HG03342 (cell line): ENCODE results near the gene TTC31.

Experiments used
- ATAC-seq: cut with Tn5 transposase; IDR thresholded peaks from one replicate; pipeline ENCODE4 v1.9.1; 2021; ENCODE audit warnings: mild to moderate bottlenecking, moderate library complexity; ENCODE audit not compliant: unreplicated experiment

Gene TTC31

DNA sequence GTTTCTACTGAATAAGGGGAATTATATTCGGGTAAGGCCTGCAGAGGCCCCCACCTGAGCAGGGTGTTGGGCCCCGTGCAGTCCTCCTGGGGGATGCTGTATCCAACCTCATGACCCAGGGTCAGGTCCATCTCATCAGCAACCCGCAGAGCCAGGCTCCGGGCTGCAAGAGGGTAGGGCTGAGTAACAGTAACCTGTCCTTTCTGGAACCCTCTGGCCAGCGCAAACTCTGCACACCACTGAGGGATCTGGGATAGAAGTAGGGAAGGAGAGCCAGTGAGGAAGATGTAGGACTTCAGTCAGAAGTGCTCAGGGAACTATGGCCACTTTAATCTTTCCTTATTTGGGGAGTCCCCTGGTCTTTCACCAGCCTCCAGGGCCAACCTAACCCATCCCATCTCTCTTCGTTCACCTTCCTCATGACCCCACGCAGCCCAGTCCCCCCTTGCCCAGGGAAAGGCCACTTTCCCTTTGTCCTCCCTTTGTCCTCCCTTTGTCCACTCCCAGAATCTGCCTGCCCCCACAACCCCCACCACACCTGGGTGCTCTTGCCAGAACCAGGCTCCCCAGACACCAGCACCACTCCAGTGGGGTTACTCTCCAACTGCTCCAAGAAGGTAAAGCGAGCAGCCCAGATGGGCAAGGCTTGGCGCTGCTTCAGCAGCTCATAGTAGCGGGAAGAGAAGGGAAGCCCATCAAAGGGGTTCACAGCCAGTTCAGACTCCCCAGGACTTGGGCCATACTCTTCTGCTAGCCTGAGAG lies 42.3 kb downstream of the TTC31 start:
- no peak for ATAC-seq

DNA sequence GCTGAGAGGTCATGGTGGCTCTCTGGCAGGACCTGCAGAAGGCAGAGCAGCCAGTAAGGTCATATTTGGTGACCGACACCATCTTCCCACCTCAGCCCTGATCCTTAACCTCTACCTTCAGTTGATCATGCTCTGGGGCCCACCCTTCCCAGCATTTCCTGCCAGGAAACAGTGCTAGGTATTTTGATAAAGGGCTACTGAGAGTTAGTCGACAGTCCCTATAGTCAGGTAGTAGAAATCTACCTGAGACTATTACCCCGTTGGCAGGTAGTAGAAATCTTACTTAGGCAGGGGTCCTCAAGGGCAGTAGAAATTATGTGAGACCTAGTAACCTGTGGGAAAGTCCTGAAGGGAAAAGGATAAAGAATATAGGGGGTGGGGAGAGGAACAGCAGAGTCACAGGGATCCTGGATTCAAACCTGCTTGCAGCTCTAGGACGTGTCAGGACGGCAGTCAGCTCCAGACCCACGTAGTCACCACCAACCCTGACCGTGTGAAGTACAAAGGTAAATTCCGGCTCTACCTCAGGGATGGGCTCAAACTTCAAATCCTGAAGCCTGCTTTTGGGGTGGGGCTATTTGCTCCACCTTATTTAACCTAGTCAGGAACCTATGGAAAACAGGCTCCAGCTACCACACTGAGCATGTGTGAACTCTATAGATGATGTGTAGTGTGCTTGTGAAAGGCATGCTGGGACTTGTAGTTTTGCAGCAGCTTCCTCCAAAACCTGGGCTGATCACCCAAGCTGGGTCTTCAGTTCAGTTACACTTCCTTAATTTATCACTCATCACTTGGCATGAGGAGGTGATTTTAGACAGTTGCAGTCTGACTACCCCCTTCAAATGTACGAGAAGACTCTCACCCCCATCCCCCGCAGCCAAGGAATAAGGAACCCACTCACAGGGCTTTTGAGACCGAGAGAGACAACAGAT lies 43.1 kb downstream of the TTC31 start, which contains the start of gene DQX1:
Gene DQX1 (minus strand): TSS at position 515 of the 932 bp plus-strand sequence. CDS start 502 bp downstream, at position 13.
- peak; percentile 20 for ATAC-seq

DNA sequence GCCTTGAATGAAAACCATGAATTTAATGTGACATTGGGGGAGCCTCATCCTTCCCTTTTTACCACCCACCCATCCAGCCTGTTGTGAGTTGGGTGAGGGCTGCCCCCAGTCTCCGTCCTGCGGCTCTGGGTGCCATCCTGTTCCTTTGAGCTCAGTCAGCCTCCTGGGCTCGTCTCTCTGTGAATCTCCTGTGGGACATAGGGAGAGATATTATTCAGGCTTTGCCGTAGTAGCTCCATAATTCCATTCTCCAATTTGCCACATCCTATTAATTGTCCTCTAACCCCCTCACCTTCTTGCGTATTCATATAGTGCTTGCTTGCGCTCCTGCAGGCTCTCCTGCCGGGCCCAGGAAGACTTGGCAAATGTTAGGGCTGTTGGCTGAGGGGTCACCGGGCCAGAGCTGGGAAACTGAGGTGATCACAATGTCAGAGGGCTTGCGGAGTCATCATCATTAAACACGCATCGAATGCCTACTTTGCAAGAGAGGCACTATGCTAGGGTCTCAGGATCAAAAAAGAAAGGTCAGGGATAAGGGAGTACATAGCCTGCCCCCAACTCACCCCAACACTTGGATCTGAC lies 43.9 kb downstream of the TTC31 start:
- no peak for ATAC-seq

GRCh38 chr2:74527741-74528140 lies 44.9 kb downstream of the TTC31 start:
- no peak for ATAC-seq

DNA sequence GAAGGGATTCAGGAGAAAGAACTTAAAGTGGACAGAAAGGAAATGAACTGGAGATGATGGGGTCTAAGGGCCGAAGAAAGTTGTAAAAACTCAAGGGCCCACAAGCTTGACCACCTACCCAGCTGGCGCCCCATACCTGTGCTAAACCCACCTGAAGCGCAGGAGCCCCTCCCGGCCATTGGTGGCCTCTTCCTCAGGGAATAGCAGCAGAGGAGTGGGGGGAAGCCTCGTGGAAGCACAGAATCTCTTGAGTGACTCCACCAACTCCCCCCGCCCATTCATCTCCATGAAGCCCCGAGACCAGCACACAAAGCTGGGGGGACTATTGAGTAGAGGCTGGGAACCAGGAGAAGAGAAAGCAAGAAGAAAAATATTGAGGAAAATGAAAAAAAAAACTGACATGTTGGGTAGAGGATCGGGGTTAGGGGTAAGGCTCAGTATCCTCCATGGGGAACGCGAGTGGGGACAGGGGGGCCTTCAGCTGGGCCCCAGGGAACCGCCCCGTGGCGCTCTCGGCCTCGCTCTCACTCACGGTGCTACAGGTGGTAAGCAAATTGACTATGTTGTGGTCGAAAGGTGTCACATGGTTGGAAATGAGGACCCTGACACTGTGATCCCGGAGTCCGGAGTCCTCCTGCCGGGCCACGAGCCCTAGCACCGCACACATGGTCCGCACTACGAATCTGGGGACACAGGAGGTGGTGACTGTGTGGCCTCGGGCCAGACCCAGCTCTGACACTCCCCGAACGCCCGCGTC lies 45.9 kb downstream of the TTC31 start:
- peak; percentile 12 for ATAC-seq

- ATAC-seq: peak; percentile 77
Observed at GRCh38 chr2:74529357-74530238, 46.7 kb downstream of the TTC31 start, which contains the start of the genes AUP1 and HTRA2. Gene AUP1, minus strand, starts transcription at chr2:74529706. Its CDS starts 77 bp downstream, at chr2:74529629. Gene HTRA2, plus strand, starts transcription at chr2:74529933. Its CDS starts 74 bp downstream, at chr2:74530007.

DNA sequence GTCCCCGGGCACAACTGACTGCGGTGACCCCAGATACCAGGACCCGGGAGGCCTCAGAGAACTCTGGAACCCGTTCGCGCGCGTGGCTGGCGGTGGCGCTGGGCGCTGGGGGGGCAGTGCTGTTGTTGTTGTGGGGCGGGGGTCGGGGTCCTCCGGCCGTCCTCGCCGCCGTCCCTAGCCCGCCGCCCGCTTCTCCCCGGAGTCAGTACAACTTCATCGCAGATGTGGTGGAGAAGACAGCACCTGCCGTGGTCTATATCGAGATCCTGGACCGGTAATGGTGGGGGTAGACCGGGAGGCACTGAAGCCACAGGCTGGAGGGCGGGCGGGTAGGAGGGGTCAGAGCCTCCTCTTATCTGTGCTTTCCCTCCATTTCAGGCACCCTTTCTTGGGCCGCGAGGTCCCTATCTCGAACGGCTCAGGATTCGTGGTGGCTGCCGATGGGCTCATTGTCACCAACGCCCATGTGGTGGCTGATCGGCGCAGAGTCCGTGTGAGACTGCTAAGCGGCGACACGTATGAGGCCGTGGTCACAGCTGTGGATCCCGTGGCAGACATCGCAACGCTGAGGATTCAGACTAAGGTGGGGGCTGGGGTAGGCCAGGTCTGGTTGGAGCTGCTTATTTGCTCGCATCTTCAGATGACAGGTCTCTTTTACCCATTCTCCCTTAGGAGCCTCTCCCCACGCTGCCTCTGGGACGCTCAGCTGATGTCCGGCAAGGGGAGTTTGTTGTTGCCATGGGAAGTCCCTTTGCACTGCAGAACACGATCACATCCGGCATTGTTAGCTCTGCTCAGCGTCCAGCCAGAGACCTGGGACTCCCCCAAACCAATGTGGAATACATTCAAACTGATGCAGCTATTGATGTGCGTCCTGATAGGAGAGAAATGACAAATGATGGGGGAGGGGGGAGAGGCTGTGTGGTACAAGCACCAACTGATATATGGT lies 47.6 kb downstream of the TTC31 start:
- ATAC-seq: peak; percentile 30

DNA sequence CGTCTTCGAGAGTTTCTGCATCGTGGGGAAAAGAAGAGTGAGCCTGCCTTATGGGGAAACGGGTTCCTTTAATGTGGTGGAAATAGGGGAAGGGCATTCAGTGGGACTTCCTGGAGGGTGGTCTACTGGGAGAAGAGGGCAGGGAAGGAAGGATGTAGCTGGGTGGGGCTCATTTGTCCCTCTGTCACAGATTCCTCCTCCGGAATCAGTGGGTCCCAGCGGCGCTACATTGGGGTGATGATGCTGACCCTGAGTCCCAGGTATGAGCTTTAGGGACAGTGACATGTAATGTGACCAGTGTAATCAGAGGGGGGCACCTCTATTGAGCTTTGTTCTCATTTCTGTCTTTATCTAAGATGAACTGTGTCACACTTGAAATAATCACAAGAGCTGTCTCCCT lies 48.8 kb downstream of the TTC31 start:
- ATAC-seq: no peak

DNA sequence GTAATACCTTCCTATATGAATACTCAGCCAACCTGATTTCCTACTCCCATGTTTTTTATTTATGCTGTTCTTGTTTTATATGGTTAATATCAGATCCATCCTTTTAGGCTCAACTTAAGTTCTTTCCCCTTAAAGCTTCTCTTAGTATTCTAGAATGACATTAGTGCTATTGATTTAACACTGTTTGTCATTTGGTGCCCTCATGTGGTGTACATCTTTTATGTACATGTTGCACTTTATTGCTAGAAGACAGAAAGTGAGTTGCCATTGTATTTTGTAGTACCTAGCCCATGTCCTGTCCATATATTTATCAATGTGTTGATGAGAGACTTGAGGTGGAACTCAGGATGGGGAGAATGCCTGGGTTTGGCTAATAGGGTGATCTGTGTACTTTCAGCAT lies 49.3 kb downstream of the TTC31 start:
- ATAC-seq: no peak

DNA sequence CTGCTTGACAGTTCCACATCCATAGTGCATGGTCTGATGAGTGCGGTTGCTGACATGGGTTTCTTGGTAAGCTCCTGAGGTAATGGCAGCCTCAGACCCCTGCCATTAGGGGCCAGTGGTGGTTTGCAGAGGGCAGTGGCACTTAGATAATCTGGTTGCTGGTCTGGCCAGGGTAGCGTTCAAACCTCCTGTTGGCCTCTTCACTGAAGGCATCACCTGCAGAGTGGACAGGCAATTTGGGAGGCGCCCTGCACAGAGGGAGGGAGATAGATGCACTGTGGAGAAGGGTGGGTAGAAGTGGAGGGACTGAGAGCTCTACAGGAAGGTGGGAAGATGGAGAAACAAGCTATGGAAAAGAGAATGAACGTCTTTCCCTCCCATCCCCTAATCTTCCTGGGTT lies 50.6 kb downstream of the TTC31 start:
- no peak for ATAC-seq

- no peak for ATAC-seq
Observed at GRCh38 chr2:74534411-74534810, 51.5 kb downstream of the TTC31 start.

GRCh38 chr2:74535440-74535965 lies 52.6 kb downstream of the TTC31 start:
- ATAC-seq: no peak

GRCh38 chr2:74536166-74536950 lies 53.5 kb downstream of the TTC31 start:
- no peak for ATAC-seq

- no peak for ATAC-seq
Observed at GRCh38 chr2:74537140-74537539, 54.3 kb downstream of the TTC31 start.

- no peak for ATAC-seq
Observed at GRCh38 chr2:74538881-74539339, 56.0 kb downstream of the TTC31 start.

GRCh38 chr2:74540291-74540690 lies 57.4 kb downstream of the TTC31 start:
- no peak for ATAC-seq

DNA sequence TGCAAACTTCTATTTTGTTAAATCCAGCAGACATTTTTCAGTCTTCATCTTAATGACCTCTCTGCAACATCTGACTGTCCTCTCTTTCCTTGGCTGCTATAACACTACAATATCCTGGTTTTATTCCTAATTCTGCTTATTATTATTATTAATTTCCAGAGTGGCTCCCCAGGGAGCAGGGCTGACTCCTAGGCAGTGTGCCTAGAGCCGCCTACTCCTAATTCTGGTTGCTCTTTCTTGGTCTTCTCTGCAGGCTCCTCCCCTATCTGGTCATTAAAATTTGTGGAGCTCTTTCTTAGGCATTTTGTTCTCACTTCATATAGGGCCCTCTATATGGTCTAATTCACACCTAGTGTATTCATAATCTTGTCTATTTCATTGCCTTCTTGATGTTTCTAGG lies 60.1 kb downstream of the TTC31 start:
- no peak for ATAC-seq
